ENCODE results near the gene MYCBP2.

MYCBP2 gene

GRCh38 chr13:77095288-77095687 is 231.6 kb downstream of the MYCBP2 start:
- DNase-seq (ENCODE audit: low read depth): no peak

- DNase-seq (ENCODE audit: low read depth): no peak
These were observed 232.1 kb downstream of the MYCBP2 start for GRCh38 chr13:77094773-77095172.

- DNase-seq (ENCODE audit: low read depth): no peak
These were observed 233.2 kb downstream of the MYCBP2 start for GRCh38 chr13:77093735-77094134.

- no peak for DNase-seq (ENCODE audit: low read depth)
These were observed 242.1 kb downstream of the MYCBP2 start for GRCh38 chr13:77084755-77085154.

GRCh38 chr13:77079902-77080413 is 246.9 kb downstream of the MYCBP2 start:
- no peak for DNase-seq (ENCODE audit: low read depth)

GRCh38 chr13:77067519-77067918 is 259.4 kb downstream of the MYCBP2 start:
- no peak for DNase-seq (ENCODE audit: low read depth)

- DNase-seq (ENCODE audit: low read depth): no peak
These were observed 261.3 kb downstream of the MYCBP2 start for GRCh38 chr13:77065461-77066147.

- no peak for DNase-seq (ENCODE audit: low read depth)
These were observed 264.8 kb downstream of the MYCBP2 start for GRCh38 chr13:77062097-77062496.

GRCh38 chr13:77061362-77061761 is 265.5 kb downstream of the MYCBP2 start:
- no peak for DNase-seq (ENCODE audit: low read depth)

GRCh38 chr13:77056886-77057285 is 270.0 kb downstream of the MYCBP2 start:
- DNase-seq (ENCODE audit: low read depth): no peak

GRCh38 chr13:77056382-77056781 is 270.5 kb downstream of the MYCBP2 start:
- no peak for DNase-seq (ENCODE audit: low read depth)

GRCh38 chr13:77055158-77055557 is 271.7 kb downstream of the MYCBP2 start:
- no peak for DNase-seq (ENCODE audit: low read depth)

- no peak for DNase-seq (ENCODE audit: low read depth)
These were observed 273.7 kb downstream of the MYCBP2 start for GRCh38 chr13:77053192-77053591.

GRCh38 chr13:77048681-77049080 is 278.2 kb downstream of the MYCBP2 start:
- DNase-seq (ENCODE audit: low read depth): no peak

- DNase-seq (ENCODE audit: low read depth): no peak
These were observed 279.1 kb downstream of the MYCBP2 start for GRCh38 chr13:77047649-77048343.

- no peak for DNase-seq (ENCODE audit: low read depth)
These were observed 284.2 kb downstream of the MYCBP2 start for GRCh38 chr13:77042566-77043177.

- no peak for DNase-seq (ENCODE audit: low read depth)
These were observed 286.1 kb downstream of the MYCBP2 start for GRCh38 chr13:77040835-77041234.

GRCh38 chr13:77040076-77040475 is 286.8 kb downstream of the MYCBP2 start:
- no peak for DNase-seq (ENCODE audit: low read depth)

- DNase-seq (ENCODE audit: low read depth): no peak
These were observed 287.9 kb downstream of the MYCBP2 start for GRCh38 chr13:77038907-77039480.

- DNase-seq (ENCODE audit: low read depth): no peak
These were observed 290.6 kb downstream of the MYCBP2 start for GRCh38 chr13:77036279-77036678.

- no peak for DNase-seq (ENCODE audit: low read depth)
These were observed 292.0 kb downstream of the MYCBP2 start for GRCh38 chr13:77034881-77035280.

GRCh38 chr13:77033717-77034302 is 293.1 kb downstream of the MYCBP2 start:
- DNase-seq (ENCODE audit: low read depth): no peak
